Measurements from ENCODE around the gene GOLGA5. TPM values are rescaled to one million over a fixed set of nuclear protein-coding genes. Genes with fewer than 3 reads are reported as not detected.

GOLGA5 gene
- total RNA-seq, 1 experiment from 2014 or later: 25.4 TPM

- no peak overlapping the region for H3K4me3 Mint-ChIP-seq
- no peak overlapping the region for H3K27ac Mint-ChIP-seq
- Histone ChIP-seq H3K23me2 (ENCODE audit: insufficient read length, low read depth, low read length, poor library complexity, severe bottlenecking) (no peaks in the 10 kb centered on the region), H4K91ac (ENCODE audit: insufficient read length, low read depth, low read length) (no peak overlapping the region), H2BK12ac (ENCODE audit: insufficient read length, low read depth, low read length) (no peak overlapping the region), H3K14ac (ENCODE audit: insufficient read depth, low read length) (no peak overlapping the region), H4K5ac (ENCODE audit: insufficient read length, low read depth, low read length) (no peak overlapping the region), H3K9me3 (ENCODE audit: control insufficient read depth, low read depth, low read length) (no peaks in the 10 kb centered on the region), H3K4me2 (ENCODE audit: insufficient read depth, insufficient read length, low read length) (no peak overlapping the region), H2AFZ (ENCODE audit: low read length) (no peak overlapping the region), H3K56ac (ENCODE audit: insufficient read length, low read depth, low read length) (no peak overlapping the region), H3K79me1 (ENCODE audit: insufficient read depth, low read depth, low read length, poor library complexity, severe bottlenecking) (no peaks in the 10 kb centered on the region), H2BK5ac (ENCODE audit: insufficient read length, low read length) (no peak overlapping the region), H4K8ac (replicated peaks; ENCODE audit: insufficient read length, low read depth, low read length) (no peak overlapping the region), H3K4ac (ENCODE audit: low read depth, low read length) (no peak overlapping the region), H3K79me2 (ENCODE audit: insufficient read depth, low read length) (no peaks in the 10 kb centered on the region), H2BK20ac (ENCODE audit: low read depth, low read length, poor library complexity, severe bottlenecking) (no peak overlapping the region), H3K4me1 (ENCODE audit: insufficient read depth, low read length) (no peaks in the 10 kb centered on the region; the same call in 1 of the 2 replicates), H3K23ac (ENCODE audit: insufficient read length, low read depth, low read length) (no peak overlapping the region), H4K20me1 (ENCODE audit: control insufficient read depth, insufficient read depth, insufficient read length) (no peaks in the 10 kb centered on the region), H3K27me3 (ENCODE audit: insufficient read depth, low read length) (no peaks in the 10 kb centered on the region), H3K27ac (ENCODE audit: insufficient read length, low read depth, low read length) (no peak overlapping the region), H3K9ac (ENCODE audit: extremely low read depth, insufficient read length, low read length) (no peak overlapping the region), H2BK15ac (ENCODE audit: low read depth, low read length) (no peak overlapping the region), H3T11ph (ENCODE audit: low read length) (no peak overlapping the region), H2AK5ac (ENCODE audit: insufficient read length, low read length) (no peak overlapping the region), H2BK120ac (ENCODE audit: low read depth, low read length, poor library complexity, severe bottlenecking) (no peak overlapping the region), H3K18ac (ENCODE audit: insufficient read length, low read depth, low read length) (no peak overlapping the region)
- H3K4me1 Mint-ChIP-seq: no peaks in the 10 kb centered on the region
- TF ChIP-seq, protein P1, sequence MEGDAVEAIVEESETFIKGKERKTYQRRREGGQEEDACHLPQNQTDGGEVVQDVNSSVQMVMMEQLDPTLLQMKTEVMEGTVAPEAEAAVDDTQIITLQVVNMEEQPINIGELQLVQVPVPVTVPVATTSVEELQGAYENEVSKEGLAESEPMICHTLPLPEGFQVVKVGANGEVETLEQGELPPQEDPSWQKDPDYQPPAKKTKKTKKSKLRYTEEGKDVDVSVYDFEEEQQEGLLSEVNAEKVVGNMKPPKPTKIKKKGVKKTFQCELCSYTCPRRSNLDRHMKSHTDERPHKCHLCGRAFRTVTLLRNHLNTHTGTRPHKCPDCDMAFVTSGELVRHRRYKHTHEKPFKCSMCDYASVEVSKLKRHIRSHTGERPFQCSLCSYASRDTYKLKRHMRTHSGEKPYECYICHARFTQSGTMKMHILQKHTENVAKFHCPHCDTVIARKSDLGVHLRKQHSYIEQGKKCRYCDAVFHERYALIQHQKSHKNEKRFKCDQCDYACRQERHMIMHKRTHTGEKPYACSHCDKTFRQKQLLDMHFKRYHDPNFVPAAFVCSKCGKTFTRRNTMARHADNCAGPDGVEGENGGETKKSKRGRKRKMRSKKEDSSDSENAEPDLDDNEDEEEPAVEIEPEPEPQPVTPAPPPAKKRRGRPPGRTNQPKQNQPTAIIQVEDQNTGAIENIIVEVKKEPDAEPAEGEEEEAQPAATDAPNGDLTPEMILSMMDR (conservative IDR thresholded peaks at IDR 0.05): no peak
- no peaks in the 10 kb centered on the region; a peak in 1 of 5 replicates for H3K9me3 Mint-ChIP-seq
- no peak for DNase-seq
- H3K36me3 Mint-ChIP-seq (ENCODE audit: insufficient read depth in 1 of 3, low read depth in 3 of 3): no peaks in the 10 kb centered on the region
- WGBS (ENCODE audit: extremely low coverage, insufficient read length, low lambda C conversion rate): no CpG with 5 or more reads among the region's 7 CpGs
- peaks cover 5% of the 10 kb centered on the region for H3K27me3 Mint-ChIP-seq (ENCODE audit: low read depth)
These were observed 13.5 kb upstream of the GOLGA5 start for GRCh38 chr14:92780444-92781232.

Measured in H9 (cell line).